ENCODE results near the gene SACM1L.

Gene SACM1L

GRCh38 chr3:45657853-45658252, 31.3 kb upstream of the SACM1L start:
- TF ChIP-seq CTCF (IDR thresholded peaks at IDR 0.05; ENCODE audit: insufficient read depth, missing control alignments): no peak
- no peak for FAIRE-seq
- no peak for DNase-seq (ENCODE audit: insufficient read length, low spot score)

GRCh38 chr3:45659661-45660566, 29.3 kb upstream of the SACM1L start:
- FAIRE-seq (no peak), DNase-seq (ENCODE audit: insufficient read length, low spot score) (peak; percentile 79)
- peak; percentile 91 for TF ChIP-seq CTCF (IDR thresholded peaks at IDR 0.05; ENCODE audit: insufficient read depth, missing control alignments)

GRCh38 chr3:45660567-45660901, 28.7 kb upstream of the SACM1L start:
- no peak for TF ChIP-seq CTCF (IDR thresholded peaks at IDR 0.05; ENCODE audit: insufficient read depth, missing control alignments)
- no peak for DNase-seq (ENCODE audit: insufficient read length, low spot score)
- FAIRE-seq: no peak

GRCh38 chr3:45664578-45664977, 24.6 kb upstream of the SACM1L start:
- no peak for TF ChIP-seq CTCF (IDR thresholded peaks at IDR 0.05; ENCODE audit: insufficient read depth, missing control alignments)
- no peak for DNase-seq (ENCODE audit: insufficient read length, low spot score)
- no peak for FAIRE-seq

- TF ChIP-seq CTCF (IDR thresholded peaks at IDR 0.05; ENCODE audit: insufficient read depth, missing control alignments): peak; percentile 56
- no peak for DNase-seq (ENCODE audit: insufficient read length, low spot score)
- no peak for FAIRE-seq
These were observed 24.1 kb upstream of the SACM1L start for GRCh38 chr3:45665101-45665572.

DNA sequence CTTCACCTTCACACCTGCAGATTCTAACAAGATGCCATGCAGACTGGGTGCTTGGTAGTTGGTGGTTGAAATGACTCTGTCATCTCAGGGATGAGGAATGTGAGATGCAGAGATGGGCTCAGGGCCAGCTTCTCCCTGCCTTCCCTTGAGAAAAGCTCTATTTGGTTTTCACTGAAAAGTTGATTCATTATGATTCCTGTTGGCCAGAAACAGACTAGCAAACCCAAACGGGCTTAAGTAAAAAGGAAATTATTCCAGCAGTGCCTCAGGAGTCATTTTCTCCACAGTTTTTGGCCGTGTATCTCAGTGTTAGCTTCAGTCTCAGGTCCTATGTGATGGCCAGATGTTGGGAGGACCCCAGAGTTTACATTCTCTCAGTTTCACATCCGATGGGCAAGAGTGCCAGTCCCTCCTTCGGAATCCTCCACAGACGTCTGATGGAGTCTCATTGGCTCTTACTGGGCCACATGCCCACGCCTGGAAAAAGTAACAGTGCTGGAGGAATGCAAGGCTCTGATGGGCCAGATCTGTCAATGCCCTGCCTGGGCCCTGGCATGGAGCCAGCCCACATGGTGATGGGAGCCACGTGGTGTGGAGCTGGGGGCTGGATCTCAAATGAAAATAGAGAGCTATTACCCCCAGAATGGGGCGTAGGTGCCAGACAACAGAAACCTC, 22.3 kb upstream of the SACM1L start:
- no peak for TF ChIP-seq CTCF (IDR thresholded peaks at IDR 0.05; ENCODE audit: insufficient read depth, missing control alignments)
- DNase-seq (ENCODE audit: insufficient read length, low spot score) (no peak), FAIRE-seq (no peak)

DNA sequence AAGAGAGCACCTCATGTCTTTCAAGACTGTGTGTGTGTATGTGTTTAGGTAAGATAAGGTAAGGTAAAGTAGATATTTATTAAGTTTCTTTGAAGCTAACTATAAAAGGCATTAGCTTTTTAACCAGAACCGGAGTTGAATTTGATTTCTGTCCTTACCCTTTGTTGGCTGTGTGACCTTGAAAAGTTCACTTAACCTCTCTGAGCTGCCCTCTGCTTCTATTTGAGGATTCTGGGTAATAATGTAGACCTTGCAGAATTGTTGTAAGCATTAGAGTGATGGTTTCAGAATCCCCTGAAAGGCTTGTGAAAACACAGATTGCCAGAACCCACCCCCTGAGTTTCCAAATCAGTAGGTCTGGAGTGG, 21.6 kb upstream of the SACM1L start:
- DNase-seq (ENCODE audit: insufficient read length, low spot score) (no peak), FAIRE-seq (no peak)
- TF ChIP-seq CTCF (IDR thresholded peaks at IDR 0.05; ENCODE audit: insufficient read depth, missing control alignments): no peak
